Esophagus squamous epithelium (tissue), 5 donors: ENCODE data around the gene LIM2. TPM values are rescaled to one million over a fixed set of nuclear protein-coding genes. Genes with fewer than 3 reads are reported as not detected.

Experiments
- DNase-seq: peaks from one replicate; lab custom pipeline; 2025; lab: John Stamatoyannopoulos, UW
- H3K27ac ChIP-seq, 4 donors: fragments of 200-600 bp; sonication (generic); one replicate each; pipeline ENCODE4 v1.5.1; 2016 to 2019; ENCODE audit warnings: mild to moderate bottlenecking in 1 of 4
- H3K27me3 ChIP-seq, 4 donors: fragments of 200-600 bp; sonication (generic); 1 replicate in 3 of 4; 2 replicates in 1 of 4; pipeline versions ENCODE4 v1.5.1 to v1.6.0; 2017 to 2021; ENCODE audit warnings: antibody characterized with exemption in 1 of 4
- H3K36me3 ChIP-seq, 3 donors: fragments of 200-600 bp; sonication (generic); one replicate each; pipeline ENCODE4 v1.5.1; 2016 to 2019
- H3K4me1 ChIP-seq, 3 donors: fragments of 200-600 bp; sonication (generic); one replicate each; pipeline ENCODE4 v1.5.1; 2017 to 2019
- H3K4me3 ChIP-seq, 4 donors: fragments of 200-600 bp; sonication (generic); 1 replicate in 3 of 4; 2 replicates in 1 of 4; pipeline ENCODE4 v1.5.1; 2016 to 2019; ENCODE audit warnings: mild to moderate bottlenecking in 2 of 4, moderate library complexity in 1 of 4
- H3K9me3 ChIP-seq, 3 donors: fragments of 200-600 bp; sonication (generic); one replicate each; pipeline ENCODE4 v1.5.1; 2016 to 2019
- POLR2A ChIP-seq, 4 donors: fragments of 450-650 bp; IDR thresholded peaks; one replicate each; pipeline ENCODE4 v1.6.1; 2017; ENCODE audit warnings: antibody characterized with exemption in 4 of 4, mild to moderate bottlenecking in 4 of 4, moderate library complexity in 3 of 4
- WGBS, 2 donors: methylation state at CpG; one replicate each; pipeline ENCODE4 v1.1.5; 2018; 5-methylcytosine and 5-hydroxymethylcytosine counted together
- intact Hi-C: fragments of 100-400 bp; cut with DNase I; formaldehyde crosslinking; loops from one replicate; pipeline ENCODE4 v1.15.0; 2022
- total RNA-seq, 4 donors: library from RNA; depleted of rRNA; stranded (reverse); fragments of >200 nt; gene quantifications; one replicate each; pipeline ENCODE4 v1.1.0, GENCODE V29; 2016
- TF ChIP-seq, protein P1 (sequence below), 6 experiments: fragments of 450-650 bp in 4 of 6; fragments of 200-600 bp in 2 of 6; sonication (generic) in 2 of 6; IDR thresholded peaks; one replicate each; pipeline ENCODE4 v1.5.1; 2016 to 2019; ENCODE audit warnings: antibody characterized with exemption in 6 of 6, mild to moderate bottlenecking in 4 of 6, moderate library complexity in 4 of 6
- donor health status: DM: yes; HTN: yes; CAD: no.

LIM2 gene
- total RNA-seq, 4 donors from 2014 or later, result not detected

- H3K4me3 ChIP-seq, result no peak overlapping the region
- WGBS, 2 donors, result 87 to 94% methylated on average over 6 to 8 of the region's 14 CpGs
- intact Hi-C loops, result no loop called here
- no peaks in the 10 kb centered on the region for H3K9me3 ChIP-seq
- no peaks in the 10 kb centered on the region for H3K36me3 ChIP-seq
- no peaks in the 10 kb centered on the region for H3K27me3 ChIP-seq
- no peak overlapping the region for H3K27ac ChIP-seq
- H3K4me1 ChIP-seq, result peaks cover 0 to 17% (median 4%) of the 10 kb centered on the region in 3 donors
- TF ChIP-seq, protein P1, sequence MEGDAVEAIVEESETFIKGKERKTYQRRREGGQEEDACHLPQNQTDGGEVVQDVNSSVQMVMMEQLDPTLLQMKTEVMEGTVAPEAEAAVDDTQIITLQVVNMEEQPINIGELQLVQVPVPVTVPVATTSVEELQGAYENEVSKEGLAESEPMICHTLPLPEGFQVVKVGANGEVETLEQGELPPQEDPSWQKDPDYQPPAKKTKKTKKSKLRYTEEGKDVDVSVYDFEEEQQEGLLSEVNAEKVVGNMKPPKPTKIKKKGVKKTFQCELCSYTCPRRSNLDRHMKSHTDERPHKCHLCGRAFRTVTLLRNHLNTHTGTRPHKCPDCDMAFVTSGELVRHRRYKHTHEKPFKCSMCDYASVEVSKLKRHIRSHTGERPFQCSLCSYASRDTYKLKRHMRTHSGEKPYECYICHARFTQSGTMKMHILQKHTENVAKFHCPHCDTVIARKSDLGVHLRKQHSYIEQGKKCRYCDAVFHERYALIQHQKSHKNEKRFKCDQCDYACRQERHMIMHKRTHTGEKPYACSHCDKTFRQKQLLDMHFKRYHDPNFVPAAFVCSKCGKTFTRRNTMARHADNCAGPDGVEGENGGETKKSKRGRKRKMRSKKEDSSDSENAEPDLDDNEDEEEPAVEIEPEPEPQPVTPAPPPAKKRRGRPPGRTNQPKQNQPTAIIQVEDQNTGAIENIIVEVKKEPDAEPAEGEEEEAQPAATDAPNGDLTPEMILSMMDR (IDR thresholded peaks at IDR 0.05), result no peak
- no peak for TF ChIP-seq POLR2A (IDR thresholded peaks at IDR 0.05)
- DNase-seq, result no peak
These were observed 1.4 kb upstream of the LIM2 start for GRCh38 chr19:51389143-51389542.

DNA sequence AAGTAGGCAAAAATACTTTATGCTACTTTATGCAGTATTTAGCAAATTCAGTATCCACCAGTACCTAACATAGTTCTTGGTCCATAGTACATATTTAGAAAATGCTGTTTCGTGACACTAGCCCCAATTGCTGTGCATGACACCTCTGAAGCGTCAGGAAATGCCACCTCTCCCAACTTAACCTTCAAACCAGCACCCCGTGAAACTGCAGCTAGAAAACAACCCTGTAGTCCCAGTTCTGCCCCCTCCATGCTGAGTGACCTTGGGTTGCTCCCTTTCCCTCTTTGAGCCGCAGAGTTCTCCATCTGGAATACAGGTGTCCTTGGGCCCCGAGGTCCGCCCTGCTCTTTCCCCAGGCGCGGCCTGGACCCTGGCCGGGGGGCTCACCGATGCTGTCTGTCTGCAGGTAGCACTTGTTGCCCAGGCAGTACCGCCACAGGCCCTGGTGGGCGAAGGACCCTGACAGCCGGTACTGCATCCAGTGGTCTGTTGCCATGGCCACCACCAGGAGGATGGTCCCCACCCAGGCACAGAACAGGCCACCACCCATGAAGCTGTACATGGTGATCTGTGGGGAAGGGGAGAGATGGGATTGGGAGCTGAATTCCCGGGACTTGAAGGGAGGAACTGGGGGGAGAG lies 773 bp downstream of the LIM2 start:
- Histone ChIP-seq H3K36me3 (no peaks in the 10 kb centered on the region), H3K27me3 (no peaks in the 10 kb centered on the region), H3K4me3 (no peak overlapping the region), H3K27ac (no peak overlapping the region), H3K4me1 (peaks cover 0 to 9% (median 0%) of the 10 kb centered on the region in 3 donors), H3K9me3 (no peaks in the 10 kb centered on the region)
- 84 to 90% methylated on average over 7 to 12 of the region's 14 CpGs for WGBS, 2 donors
- no peak for TF ChIP-seq POLR2A (IDR thresholded peaks at IDR 0.05)
- TF ChIP-seq, protein P1 (IDR thresholded peaks at IDR 0.05), result no peak
- intact Hi-C loops, result no loop called here
- no peak for DNase-seq

GRCh38 chr19:51382004-51382403 lies 5.8 kb downstream of the LIM2 start:
- TF ChIP-seq, protein P1 (IDR thresholded peaks at IDR 0.05), result no peak
- no peak for TF ChIP-seq POLR2A (IDR thresholded peaks at IDR 0.05)
- Histone ChIP-seq H3K36me3 (no peaks in the 10 kb centered on the region), H3K4me1 (peaks cover 0 to 7% (median 0%) of the 10 kb centered on the region in 3 donors), H3K27me3 (no peaks in the 10 kb centered on the region), H3K9me3 (no peaks in the 10 kb centered on the region), H3K4me3 (no peak overlapping the region), H3K27ac (no peak overlapping the region)
- 88 to 95% methylated on average over 1 to 4 of the region's 4 CpGs for WGBS, 2 donors
- intact Hi-C loops, result no loop called here
- DNase-seq, result no peak

GRCh38 chr19:51380379-51380778 lies 7.4 kb downstream of the LIM2 start:
- no peaks in the 10 kb centered on the region for H3K9me3 ChIP-seq
- no peak overlapping the region for H3K27ac ChIP-seq
- H3K27me3 ChIP-seq, result no peaks in the 10 kb centered on the region
- no peaks in the 10 kb centered on the region for H3K36me3 ChIP-seq
- no peak for DNase-seq
- H3K4me3 ChIP-seq, result no peak overlapping the region
- intact Hi-C loops, result no loop called here
- H3K4me1 ChIP-seq, result peaks cover 0 to 7% (median 0%) of the 10 kb centered on the region in 3 donors
- WGBS, 2 donors, result 75 to 98% methylated on average over 3 to 6 of the region's 9 CpGs
- TF ChIP-seq, protein P1 (IDR thresholded peaks at IDR 0.05), result no peak

GRCh38 chr19:51377422-51377821 lies 10.4 kb downstream of the LIM2 start:
- no peak overlapping the region for H3K4me3 ChIP-seq
- no peaks in the 10 kb centered on the region for H3K36me3 ChIP-seq
- TF ChIP-seq, protein P1 (IDR thresholded peaks at IDR 0.05), result no peak
- no peak for TF ChIP-seq POLR2A (IDR thresholded peaks at IDR 0.05)
- no peak for DNase-seq
- intact Hi-C loops, result no loop called here
- no peak overlapping the region for H3K27ac ChIP-seq
- H3K9me3 ChIP-seq, result no peaks in the 10 kb centered on the region
- H3K27me3 ChIP-seq, result no peaks in the 10 kb centered on the region
- WGBS, 2 donors, result 70 to 100% methylated on average over 2 of the region's 2 CpGs
- H3K4me1 ChIP-seq, result peaks cover 0 to 7% (median 0%) of the 10 kb centered on the region in 3 donors
